PC-3 (cell line): ENCODE results near the gene HCN1.

Experiments
- CTCF ChIP-seq: fragments of 300-600 bp; sonication (generic); conservative IDR thresholded peaks from 2 replicates; pipeline ENCODE4 v1.5.1; 2017; ENCODE audit warnings: antibody characterized with exemption, low read depth, mild to moderate bottlenecking, low read length
- EZH2 ChIP-seq: fragments of 300-600 bp; sonication (generic); IDR thresholded peaks from one replicate; pipeline ENCODE4 v1.6.1; 2017; ENCODE audit warnings: antibody characterized with exemption, mild to moderate bottlenecking, low read length; ENCODE audit not compliant: unreplicated experiment
- EZH2phosphoT487 ChIP-seq: fragments of 300-600 bp; sonication (generic); IDR thresholded peaks from 2 replicates; pipeline ENCODE4 v1.6.1; 2018; ENCODE audit warnings: mild to moderate bottlenecking, antibody characterized with exemption, low read length, borderline replicate concordance

- TF ChIP-seq CTCF (no peak), EZH2phosphoT487 (no peak), EZH2 (no peak)
These were observed 255.7 kb downstream of the HCN1 start for GRCh38 chr5:45440466-45440865.
